ENCODE measurements around the gene EXOSC1.
"Not testable (repeated sequence)": the region's sequence is repeated elsewhere in the genome, so short reads cannot be mapped to it uniquely, and the experiment has no call there.

Gene EXOSC1

GRCh38 chr10:97445722-97446639 lies at the start of gene EXOSC1, which contains the start of gene ZDHHC16:
Gene EXOSC1 (minus strand): TSS chr10:97446006. CDS start chr10:97445985, 21 bp downstream.
Gene ZDHHC16 (plus strand): TSS chr10:97446175. CDS start chr10:97451676, 5,501 bp downstream.
- H3K4me3 ChIP-seq (ENCODE audit: low read length) = peak within 1 kb of the TSS; percentile 83
- no peak for TF ChIP-seq ZNF274 (IDR thresholded peaks at IDR 0.05; ENCODE audit: low read depth, low read length)

- no peak for TF ChIP-seq ZNF274 (IDR thresholded peaks at IDR 0.05; ENCODE audit: low read depth, low read length)
- H3K4me3 ChIP-seq (ENCODE audit: low read length) = no peak overlapping the region
Measured at GRCh38 chr10:97494863-97495506, 49.2 kb upstream of the EXOSC1 start.

GRCh38 chr10:97494151-97494550 lies 48.3 kb upstream of the EXOSC1 start:
- H3K4me3 ChIP-seq (ENCODE audit: low read length) = no peak overlapping the region
- TF ChIP-seq ZNF274 (IDR thresholded peaks at IDR 0.05; ENCODE audit: low read depth, low read length) = no peak

GRCh38 chr10:97490592-97490991 lies 44.8 kb upstream of the EXOSC1 start:
- no peak overlapping the region for H3K4me3 ChIP-seq (ENCODE audit: low read length)
- TF ChIP-seq ZNF274 (IDR thresholded peaks at IDR 0.05; ENCODE audit: low read depth, low read length) = no peak

- no peak for TF ChIP-seq ZNF274 (IDR thresholded peaks at IDR 0.05; ENCODE audit: low read depth, low read length)
- no peak overlapping the region for H3K4me3 ChIP-seq (ENCODE audit: low read length)
Measured at GRCh38 chr10:97485647-97486281, 40.0 kb upstream of the EXOSC1 start.

GRCh38 chr10:97483921-97484320 lies 38.1 kb upstream of the EXOSC1 start:
- H3K4me3 ChIP-seq (ENCODE audit: low read length) = no peak overlapping the region
- TF ChIP-seq ZNF274 (IDR thresholded peaks at IDR 0.05; ENCODE audit: low read depth, low read length) = no peak

- H3K4me3 ChIP-seq (ENCODE audit: low read length) = no peak overlapping the region
- no peak for TF ChIP-seq ZNF274 (IDR thresholded peaks at IDR 0.05; ENCODE audit: low read depth, low read length)
Measured at GRCh38 chr10:97483506-97483905, 37.7 kb upstream of the EXOSC1 start.

GRCh38 chr10:97482381-97482780 lies 36.6 kb upstream of the EXOSC1 start:
- TF ChIP-seq ZNF274 (IDR thresholded peaks at IDR 0.05; ENCODE audit: low read depth, low read length) = no peak
- H3K4me3 ChIP-seq (ENCODE audit: low read length) = no peak overlapping the region

- no peak for TF ChIP-seq ZNF274 (IDR thresholded peaks at IDR 0.05; ENCODE audit: low read depth, low read length)
- H3K4me3 ChIP-seq (ENCODE audit: low read length) = no peak overlapping the region
Measured at GRCh38 chr10:97481071-97481470, 35.3 kb upstream of the EXOSC1 start.

GRCh38 chr10:97479939-97480338 lies 34.1 kb upstream of the EXOSC1 start:
- TF ChIP-seq ZNF274 (IDR thresholded peaks at IDR 0.05; ENCODE audit: low read depth, low read length) = no peak
- no peak overlapping the region for H3K4me3 ChIP-seq (ENCODE audit: low read length)

- not testable (repeated sequence) for H3K4me3 ChIP-seq (ENCODE audit: low read length)
Measured at GRCh38 chr10:97479410-97479809, 33.6 kb upstream of the EXOSC1 start.

GRCh38 chr10:97475936-97476594 lies 30.3 kb upstream of the EXOSC1 start:
- no peak overlapping the region for H3K4me3 ChIP-seq (ENCODE audit: low read length)
- TF ChIP-seq ZNF274 (IDR thresholded peaks at IDR 0.05; ENCODE audit: low read depth, low read length) = no peak

- H3K4me3 ChIP-seq (ENCODE audit: low read length) = no peak overlapping the region
- no peak for TF ChIP-seq ZNF274 (IDR thresholded peaks at IDR 0.05; ENCODE audit: low read depth, low read length)
Measured at GRCh38 chr10:97474918-97475317, 29.1 kb upstream of the EXOSC1 start.

- H3K4me3 ChIP-seq (ENCODE audit: low read length) = not testable (repeated sequence)
Measured at GRCh38 chr10:97468781-97469180, 23.0 kb upstream of the EXOSC1 start.
